HepG2 (cell line): Measurements from ENCODE around the gene PTGES3. TPM values are rescaled to one million over a fixed set of nuclear protein-coding genes. Genes with fewer than 3 reads are reported as not detected.

Source experiments
- ARNTL ChIP-seq: sonication (generic); formaldehyde crosslinking; IDR thresholded peaks from 2 replicates; pipeline ENCODE4 v1.4.0; 2020; ENCODE audit warnings: mild to moderate bottlenecking, missing genetic modification reagents
- BRF2 ChIP-seq: sonication (generic); formaldehyde crosslinking; IDR thresholded peaks from 2 replicates; pipeline ENCODE4 v1.8.1; 2022; ENCODE audit warnings: mild to moderate bottlenecking, missing genetic modification reagents
- CREB1 ChIP-seq, 2 experiments: fragments of 450-650 bp in 1 of 2; IDR thresholded peaks; 2 replicates each; pipeline ENCODE4 v1.6.1; 2016 to 2017; ENCODE audit warnings: control low read depth in 1 of 2, mild to moderate bottlenecking in 1 of 2, missing compliant biosample characterization in 1 of 2, missing genetic modification characterization in 1 of 2
- CTCF ChIP-seq: sonication (generic); formaldehyde crosslinking; IDR thresholded peaks from 2 replicates; pipeline ENCODE4 v1.5.0; 2020; ENCODE audit warnings: mild to moderate bottlenecking, missing genetic modification reagents, moderate library complexity
- DPF2 ChIP-seq: sonication (generic); formaldehyde crosslinking; IDR thresholded peaks from 2 replicates; pipeline ENCODE4 v1.4.0; 2020; ENCODE audit warnings: mild to moderate bottlenecking, low read depth, missing genetic modification reagents, borderline replicate concordance
- EED ChIP-seq: sonication (generic); formaldehyde crosslinking; IDR thresholded peaks from 2 replicates; pipeline ENCODE4 v1.5.0; 2020; ENCODE audit warnings: mild to moderate bottlenecking, missing genetic modification reagents
- FOXO1 ChIP-seq: sonication (generic); formaldehyde crosslinking; IDR thresholded peaks from 2 replicates; pipeline ENCODE4 v1.4.0; 2020; ENCODE audit warnings: missing genetic modification reagents
- GABPB1 ChIP-seq: IDR thresholded peaks from 2 replicates; pipeline ENCODE4 v1.6.1; 2016; ENCODE audit warnings: mild to moderate bottlenecking, missing genetic modification reagents, moderate library complexity, missing compliant biosample characterization
- HNRNPL ChIP-seq: fragments of 200-400 bp; formaldehyde crosslinking; IDR thresholded peaks from 2 replicates; pipeline ENCODE4 v1.6.1; 2017; ENCODE audit warnings: mild to moderate bottlenecking, low read depth, low read length
- KLF13 ChIP-seq: sonication (generic); formaldehyde crosslinking; IDR thresholded peaks from 2 replicates; pipeline ENCODE4 v1.4.0; 2020; ENCODE audit warnings: mild to moderate bottlenecking, missing genetic modification reagents
- NFE2 ChIP-seq: sonication (generic); formaldehyde crosslinking; IDR thresholded peaks from 2 replicates; pipeline ENCODE4 v1.4.0; 2020; ENCODE audit warnings: missing genetic modification reagents
- NR3C1 ChIP-seq: sonication (generic); formaldehyde crosslinking; IDR thresholded peaks from 2 replicates; pipeline ENCODE4 v1.4.0; 2020; ENCODE audit warnings: missing genetic modification reagents
- PBX2 ChIP-seq: IDR thresholded peaks from 2 replicates; pipeline ENCODE4 v1.6.1; 2016; ENCODE audit warnings: control low read depth
- SMARCC2 ChIP-seq: fragments of 450-650 bp; IDR thresholded peaks from 2 replicates; pipeline ENCODE4 v1.6.1; 2017; ENCODE audit warnings: antibody characterized with exemption, mild to moderate bottlenecking
- SRY ChIP-seq: sonication (generic); formaldehyde crosslinking; IDR thresholded peaks from 2 replicates; pipeline ENCODE4 v1.8.0; 2022; ENCODE audit warnings: mild to moderate bottlenecking, missing genetic modification reagents
- TAF1 ChIP-seq: sonication (generic); formaldehyde crosslinking; IDR thresholded peaks from 2 replicates; pipeline ENCODE4 v1.4.0; 2020; ENCODE audit warnings: missing genetic modification reagents
- TERF1 ChIP-seq: sonication (generic); formaldehyde crosslinking; IDR thresholded peaks from 2 replicates; pipeline ENCODE4 v1.8.0; 2022; ENCODE audit warnings: mild to moderate bottlenecking, missing genetic modification reagents, moderate library complexity
- YEATS4 ChIP-seq: sonication (generic); formaldehyde crosslinking; IDR thresholded peaks from 2 replicates; pipeline ENCODE4 v1.4.0; 2020; ENCODE audit warnings: missing genetic modification reagents, borderline replicate concordance
- ZBTB37 ChIP-seq: sonication (generic); formaldehyde crosslinking; IDR thresholded peaks from 2 replicates; pipeline ENCODE4 v1.4.0; 2020; ENCODE audit warnings: mild to moderate bottlenecking, missing genetic modification reagents
- ZNF136 ChIP-seq: sonication (generic); formaldehyde crosslinking; IDR thresholded peaks from 2 replicates; pipeline ENCODE4 v1.8.1; 2022; ENCODE audit warnings: low read depth, mild to moderate bottlenecking, moderate library complexity, missing genetic modification reagents
- ZNF234 ChIP-seq: sonication (generic); formaldehyde crosslinking; conservative IDR thresholded peaks from 2 replicates; pipeline ENCODE4 v1.5.1; 2020; ENCODE audit warnings: mild to moderate bottlenecking, missing genetic modification reagents
- ZNF326 ChIP-seq: sonication (generic); formaldehyde crosslinking; IDR thresholded peaks from 2 replicates; pipeline ENCODE4 v1.4.0; 2020; ENCODE audit warnings: missing genetic modification reagents, borderline replicate concordance
- ZNF724P ChIP-seq: sonication (generic); formaldehyde crosslinking; IDR thresholded peaks from 2 replicates; pipeline ENCODE4 v1.8.0; 2022; ENCODE audit warnings: missing genetic modification reagents, borderline replicate concordance
- polyA plus RNA-seq, 8 experiments: library from polyadenylated mRNA; depleted of rRNA in 3 of 8; stranded (reverse) in 7 of 8; unstranded in 1 of 8; fragments of >200 nt; fragmentation: Illumina TruSeq in 4 of 8; extraction: Trizol in 4 of 8; gene quantifications; 2 replicates each; pipeline versions ENCODE4 v1.2.1 to v1.2.3, GENCODE V29; 2011 to 2016; ENCODE audit warnings: low read depth in 4 of 8, missing spikeins in 1 of 8, mixed read lengths in 1 of 8; ENCODE audit not compliant: insufficient read depth in 1 of 8
- total RNA-seq, 5 experiments: library from RNA; depleted of rRNA; stranded (reverse); fragments of >200 nt; fragmentation: Illumina TruSeq; extraction: Trizol; gene quantifications; 2 replicates each; pipeline ENCODE4 v1.2.3, GENCODE V29; 2016; ENCODE audit warnings: low read depth in 1 of 5

The PTGES3 gene
- total and polyA plus RNA-seq, 2 of the 13 experiments (the other 11 are each of a cell fraction or from before 2014, with no cell fraction given), result 54.4 to 159 TPM

- TF ChIP-seq HNRNPL, result no peak
- no peak for TF ChIP-seq EED (CRISPR knock-in tag)
- peak; percentile 78; the same call in 1 of the 2 replicates for TF ChIP-seq BRF2 (CRISPR knock-in tag)
- no peak for TF ChIP-seq SMARCC2
- TF ChIP-seq ZNF136 (CRISPR knock-in tag), result no peak; the same call in 1 of the 2 replicates
- peak; percentile 76 for TF ChIP-seq CREB1 (IDR thresholded peaks at IDR 0.05)
- peak; percentile 91 for TF ChIP-seq CREB1 (CRISPR knock-in tag; IDR thresholded peaks at IDR 0.05)
- no peak for TF ChIP-seq DPF2 (CRISPR knock-in tag)
- TF ChIP-seq PBX2 (CRISPR knock-in tag), result no peak
- TF ChIP-seq ZNF234 (CRISPR knock-in tag), result no peak
- peak; percentile 84 for TF ChIP-seq GABPB1
- TF ChIP-seq ZBTB37, result no peak
- peak; percentile 79 for TF ChIP-seq CTCF (CRISPR knock-in tag)
- peak; percentile 72 for TF ChIP-seq ARNTL (CRISPR knock-in tag)
- no peak for TF ChIP-seq SRY
- TF ChIP-seq FOXO1 (CRISPR knock-in tag), result peak; percentile 50
- TF ChIP-seq KLF13, result no peak
- TF ChIP-seq YEATS4 (CRISPR knock-in tag), result no peak; the same call in 1 of the 2 replicates
- no peak for TF ChIP-seq TAF1
- no peak for TF ChIP-seq NR3C1 (CRISPR knock-in tag)
- TF ChIP-seq NFE2, result no peak
- no peak for TF ChIP-seq ZNF724P (CRISPR knock-in tag)
- no peak for TF ChIP-seq TERF1
- TF ChIP-seq ZNF326 (CRISPR knock-in tag), result no peak
Measured at GRCh38 chr12:56636675-56637540, 51.2 kb downstream of the PTGES3 start (continued).
